Gastroesophageal sphincter (tissue), 4 donors: ENCODE data around the gene ITGB5. TPM values are rescaled to one million over a fixed set of nuclear protein-coding genes. Genes with fewer than 3 reads are reported as not detected.
A peak's percentile ranks its signal among the peaks of the same experiment; 100 is the strongest.

Experiments used
- ATAC-seq: fragments of 150-250 bp; one replicate; pipeline ENCODE4 v1.9.1; 2016; ENCODE audit warnings: mild to moderate bottlenecking, moderate library complexity
- H3K27ac ChIP-seq, 4 donors: fragments of 200-600 bp; sonication (generic) in 3 of 4; 1 replicate in 3 of 4; 2 replicates in 1 of 4; pipeline ENCODE4 v1.5.1; 2016 to 2019
- H3K27me3 ChIP-seq: fragments of 200-600 bp; sonication (generic); one replicate; pipeline ENCODE4 v1.5.1; 2019
- H3K36me3 ChIP-seq, 2 donors: fragments of 200-600 bp; sonication (generic); one replicate each; pipeline ENCODE4 v1.5.1; 2019; ENCODE audit warnings: control low read depth in 1 of 2
- H3K4me1 ChIP-seq, 3 donors: fragments of 200-600 bp; sonication (generic); 1 replicate in 2 of 3; 2 replicates in 1 of 3; pipeline ENCODE4 v1.5.1; 2016 to 2019; ENCODE audit warnings: control low read depth in 2 of 3
- H3K4me3 ChIP-seq, 2 donors: fragments of 200-600 bp; sonication (generic); one replicate each; pipeline ENCODE4 v1.5.1; 2019; ENCODE audit warnings: mild to moderate bottlenecking in 1 of 2, moderate library complexity in 1 of 2
- H3K9me3 ChIP-seq, 3 donors: fragments of 200-600 bp; sonication (generic); one replicate each; pipeline ENCODE4 v1.5.1; 2017 to 2019; ENCODE audit warnings: control low read depth in 2 of 3
- EP300 ChIP-seq: sonication (generic); formaldehyde crosslinking; IDR thresholded peaks from one replicate; pipeline ENCODE4 v1.6.1; 2017; ENCODE audit warnings: antibody characterized with exemption, mild to moderate bottlenecking
- POLR2A ChIP-seq, 2 donors: fragments of 450-650 bp; IDR thresholded peaks; one replicate each; pipeline ENCODE4 v1.6.1; 2017; ENCODE audit warnings: antibody characterized with exemption in 2 of 2, mild to moderate bottlenecking in 2 of 2, moderate library complexity in 1 of 2
- POLR2AphosphoS5 ChIP-seq: sonication (generic); formaldehyde crosslinking; IDR thresholded peaks from one replicate; pipeline ENCODE4 v1.6.1; 2017; ENCODE audit warnings: antibody characterized with exemption
- WGBS, 2 donors: methylation state at CpG; one replicate each; pipeline ENCODE4 v1.1.5; 2018; ENCODE audit warnings: low coverage in 1 of 2; 5-methylcytosine and 5-hydroxymethylcytosine counted together
- small RNA-seq, 4 donors: library from RNA; depleted of rRNA; stranded (forward); fragments of <200 nt; gene quantifications; one replicate each; pipeline ENCODE3, GENCODE V24; 2016
- total RNA-seq, 4 donors: library from RNA; depleted of rRNA; stranded (reverse); fragments of >200 nt; gene quantifications; one replicate each; pipeline ENCODE4 v1.1.0, GENCODE V29; 2016
- TF ChIP-seq, protein P1 (sequence below), 4 experiments: fragments of 200-600 bp in 2 of 4; fragments of 450-650 bp in 2 of 4; sonication (generic) in 1 of 4; IDR thresholded peaks; one replicate each; pipeline ENCODE4 v1.5.1; 2017 to 2019; ENCODE audit warnings: antibody characterized with exemption in 4 of 4, mild to moderate bottlenecking in 2 of 4, moderate library complexity in 2 of 4

The ITGB5 gene
- total RNA-seq, 4 donors from 2014 or later = 125 to 312 (median 151) TPM

DNA sequence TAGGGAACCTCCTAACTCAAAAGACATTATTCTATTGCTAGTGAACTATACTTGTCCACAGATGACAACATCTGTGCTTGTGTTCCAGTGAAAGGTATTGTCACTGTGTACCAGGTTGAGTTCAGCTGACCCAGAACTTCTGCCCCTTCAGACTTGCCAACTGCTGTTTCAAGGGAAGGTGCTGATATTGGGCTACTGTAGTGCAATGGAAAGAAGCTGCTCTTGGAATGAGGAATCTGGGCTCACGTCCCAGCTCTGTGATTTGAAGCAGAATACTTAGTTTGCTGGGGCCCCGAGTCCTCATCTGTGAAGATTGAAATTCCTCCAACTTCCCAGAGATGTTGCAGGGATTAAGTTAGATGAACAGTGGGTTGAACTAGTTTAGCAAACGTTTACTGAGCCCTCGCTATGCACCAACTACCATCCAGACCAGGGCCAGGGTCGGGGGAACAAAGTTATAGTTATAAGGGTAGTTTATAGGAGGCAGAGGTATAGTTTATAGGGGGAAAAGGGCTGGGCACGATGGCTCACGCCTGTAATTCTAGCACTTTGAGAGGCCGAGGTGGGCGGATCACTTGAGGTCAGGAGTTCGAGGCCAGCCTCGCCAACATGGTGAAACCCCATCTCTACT lies 172.8 kb downstream of the ITGB5 start:
- WGBS, 2 donors = 58 to 63% methylated on average over 7 to 9 of the region's 11 CpGs
- Histone ChIP-seq H3K36me3 (no peaks in the 10 kb centered on the region), H3K27ac (peak overlapping the region in 2 of 4 donors; percentile 29 to 42), H3K9me3 (no peaks in the 10 kb centered on the region), H3K27me3 (no peaks in the 10 kb centered on the region), H3K4me3 (no peak overlapping the region), H3K4me1 (peaks cover 0 to 9% (median 0%) of the 10 kb centered on the region in 3 donors)
- TF ChIP-seq POLR2A (IDR thresholded peaks at IDR 0.05) (no peak), EP300 (no peak), POLR2AphosphoS5 (no peak)
- TF ChIP-seq, protein P1, sequence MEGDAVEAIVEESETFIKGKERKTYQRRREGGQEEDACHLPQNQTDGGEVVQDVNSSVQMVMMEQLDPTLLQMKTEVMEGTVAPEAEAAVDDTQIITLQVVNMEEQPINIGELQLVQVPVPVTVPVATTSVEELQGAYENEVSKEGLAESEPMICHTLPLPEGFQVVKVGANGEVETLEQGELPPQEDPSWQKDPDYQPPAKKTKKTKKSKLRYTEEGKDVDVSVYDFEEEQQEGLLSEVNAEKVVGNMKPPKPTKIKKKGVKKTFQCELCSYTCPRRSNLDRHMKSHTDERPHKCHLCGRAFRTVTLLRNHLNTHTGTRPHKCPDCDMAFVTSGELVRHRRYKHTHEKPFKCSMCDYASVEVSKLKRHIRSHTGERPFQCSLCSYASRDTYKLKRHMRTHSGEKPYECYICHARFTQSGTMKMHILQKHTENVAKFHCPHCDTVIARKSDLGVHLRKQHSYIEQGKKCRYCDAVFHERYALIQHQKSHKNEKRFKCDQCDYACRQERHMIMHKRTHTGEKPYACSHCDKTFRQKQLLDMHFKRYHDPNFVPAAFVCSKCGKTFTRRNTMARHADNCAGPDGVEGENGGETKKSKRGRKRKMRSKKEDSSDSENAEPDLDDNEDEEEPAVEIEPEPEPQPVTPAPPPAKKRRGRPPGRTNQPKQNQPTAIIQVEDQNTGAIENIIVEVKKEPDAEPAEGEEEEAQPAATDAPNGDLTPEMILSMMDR (IDR thresholded peaks at IDR 0.05) = no peak
- peak; percentile 60 for ATAC-seq

Small RNA genes lying within 50 kb of the gene (small RNA-seq; reads per million reads assigned to genes)
- 0 reads per million in 4 donors for gene MIR544B

Other genes with a start within 250 kb of the ITGB5 start
- gene UMPS, start 156.9 kb downstream of the ITGB5 start, total RNA-seq = 10 to 100 TPM; 18.5 to 24.3 (median 20.7) TPM
- not detected for gene MUC13, start 47.4 kb upstream of the ITGB5 start, total RNA-seq
- 10 to 100 TPM; 55.9 to 85.5 (median 78.9) TPM for gene HEG1, start 168.6 kb upstream of the ITGB5 start, total RNA-seq